Suprapubic skin (tissue), 4 donors: ENCODE data around the gene RXRA. TPM values are rescaled to one million over a fixed set of nuclear protein-coding genes. Genes with fewer than 3 reads are reported as not detected.

Experiments
- DNase-seq, 2 donors: peaks; one replicate each; pipeline ENCODE4 v3.0.0-alpha.2; 2019; ENCODE audit warnings: low spot score in 2 of 2
- H3K27ac ChIP-seq: fragments of 200-600 bp; sonication (generic); one replicate; pipeline ENCODE4 v1.5.1; 2019
- H3K27me3 ChIP-seq: fragments of 200-600 bp; sonication (generic); one replicate; pipeline ENCODE4 v1.5.1; 2019
- H3K36me3 ChIP-seq: fragments of 200-600 bp; sonication (generic); one replicate; pipeline ENCODE4 v1.5.1; 2019
- H3K4me1 ChIP-seq: fragments of 200-600 bp; sonication (generic); one replicate; pipeline ENCODE4 v1.5.1; 2019
- H3K4me3 ChIP-seq: fragments of 200-600 bp; sonication (generic); one replicate; pipeline ENCODE4 v1.5.1; 2019; ENCODE audit warnings: mild to moderate bottlenecking
- H3K9me3 ChIP-seq: fragments of 200-600 bp; sonication (generic); one replicate; pipeline ENCODE4 v1.5.1; 2019
- CTCF ChIP-seq, 2 donors: fragments of 200-600 bp in 1 of 2; fragments of 450-650 bp in 1 of 2; sonication (generic) in 1 of 2; IDR thresholded peaks; one replicate each; pipeline ENCODE4 v1.5.1; 2016 to 2019; ENCODE audit warnings: antibody characterized with exemption in 2 of 2, mild to moderate bottlenecking in 1 of 2, moderate library complexity in 1 of 2
- EP300 ChIP-seq: sonication (generic); formaldehyde crosslinking; IDR thresholded peaks from one replicate; pipeline ENCODE4 v1.6.1; 2017; ENCODE audit warnings: antibody characterized with exemption
- POLR2A ChIP-seq, 2 donors: fragments of 450-650 bp; IDR thresholded peaks; one replicate each; pipeline ENCODE4 v1.6.1; 2017; ENCODE audit warnings: antibody characterized with exemption in 2 of 2, mild to moderate bottlenecking in 2 of 2, moderate library complexity in 2 of 2
- POLR2AphosphoS5 ChIP-seq, 3 donors: sonication (generic); formaldehyde crosslinking; IDR thresholded peaks; one replicate each; pipeline ENCODE4 v1.6.1; 2017; ENCODE audit warnings: antibody characterized with exemption in 3 of 3
- WGBS: methylation state at CpG from one replicate; pipeline ENCODE4 v1.1.5; 2018; 5-methylcytosine and 5-hydroxymethylcytosine counted together
- total RNA-seq, 4 donors: library from RNA; depleted of rRNA; stranded (reverse); fragments of >200 nt; gene quantifications; one replicate each; pipeline ENCODE4 v1.1.0, GENCODE V29; 2016

The RXRA gene
- total RNA-seq, 4 donors from 2014 or later, result 165 to 240 (median 185) TPM

DNA sequence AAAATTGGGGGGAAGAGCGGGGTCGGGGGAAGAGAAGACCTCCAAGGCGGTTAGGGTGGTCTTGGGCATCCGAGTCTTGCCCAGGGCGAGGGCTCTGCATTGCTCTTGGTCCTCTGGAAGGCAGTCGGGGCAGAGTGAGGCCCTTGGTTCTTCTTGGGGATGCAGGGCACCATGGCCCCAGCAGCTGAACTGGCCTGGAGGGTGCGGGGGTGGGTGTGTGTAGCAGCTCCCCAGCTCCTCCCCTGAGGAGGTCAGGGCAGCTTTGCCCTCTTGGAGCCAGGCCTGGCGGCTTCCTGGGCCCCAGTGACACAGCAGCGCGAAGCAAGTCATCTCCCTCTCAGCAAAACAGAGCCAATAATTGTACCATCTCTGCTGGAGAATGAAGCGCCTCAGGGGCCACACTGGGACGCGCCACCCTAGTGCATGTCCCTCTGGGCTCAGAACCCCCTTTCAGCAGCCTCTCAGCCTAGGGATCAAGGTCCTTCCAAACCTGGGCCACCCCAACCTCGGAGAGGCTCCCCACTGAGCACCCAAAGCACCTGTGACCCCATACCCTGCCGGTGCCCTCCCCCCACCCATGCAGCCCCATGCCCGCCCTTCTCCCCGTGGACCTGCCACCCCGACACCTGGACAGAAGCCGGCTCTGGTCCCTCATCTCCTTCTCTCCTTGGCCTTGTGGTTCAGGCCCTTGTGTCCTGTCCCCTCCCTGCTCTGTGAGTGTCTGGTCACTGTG is 10.4 kb upstream of the RXRA start:
- WGBS, result no CpG with 5 or more reads among the region's 19 CpGs
- DNase-seq, result peak in 1 of 2 donors; percentile 55
- no peak overlapping the region for H3K27ac ChIP-seq
- H3K27me3 ChIP-seq, result no peaks in the 10 kb centered on the region
- no peaks in the 10 kb centered on the region for H3K36me3 ChIP-seq
- TF ChIP-seq EP300 (no peak), POLR2AphosphoS5 (IDR thresholded peaks at IDR 0.05) (no peak), POLR2A (IDR thresholded peaks at IDR 0.05) (no peak)
- H3K4me3 ChIP-seq, result no peak overlapping the region
- no peaks in the 10 kb centered on the region for H3K9me3 ChIP-seq
- H3K4me1 ChIP-seq, result peaks cover 10% of the 10 kb centered on the region

- Histone ChIP-seq H3K4me3 (no peak overlapping the region), H3K9me3 (no peaks in the 10 kb centered on the region), H3K4me1 (peaks cover 10% of the 10 kb centered on the region), H3K27me3 (no peaks in the 10 kb centered on the region), H3K27ac (no peak overlapping the region), H3K36me3 (no peaks in the 10 kb centered on the region)
- 39% methylated on average over 12 of the region's 16 CpGs for WGBS
- DNase-seq, result peak in 1 of 2 donors; percentile 50
- no peak for TF ChIP-seq POLR2A (IDR thresholded peaks at IDR 0.05)
- TF ChIP-seq CTCF (IDR thresholded peaks at IDR 0.05), result no peak
- TF ChIP-seq EP300, result no peak
- no peak for TF ChIP-seq POLR2AphosphoS5 (IDR thresholded peaks at IDR 0.05)
Measured at GRCh38 chr9:134316449-134317160, 9.7 kb upstream of the RXRA start.

DNA sequence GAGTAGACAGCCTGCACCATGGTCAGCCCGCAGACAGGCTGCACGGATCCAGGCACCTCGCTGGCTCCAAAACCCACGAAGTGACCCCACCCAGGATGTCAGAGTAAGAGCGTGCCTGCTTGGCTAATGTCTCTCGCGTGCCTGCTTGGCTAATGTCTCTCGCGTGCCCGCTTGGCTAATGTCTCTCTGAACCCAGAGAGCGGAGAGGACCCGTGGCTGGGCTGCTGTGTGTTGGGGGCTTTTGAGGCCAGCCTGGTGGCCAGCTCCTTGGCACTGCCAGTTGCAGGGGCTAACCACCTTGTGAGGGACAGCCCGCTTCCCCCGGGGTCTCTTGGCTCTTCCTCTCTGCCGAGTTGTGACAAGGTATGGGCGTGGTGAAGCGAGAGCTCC is 8.9 kb upstream of the RXRA start:
- H3K27me3 ChIP-seq, result no peaks in the 10 kb centered on the region
- no peaks in the 10 kb centered on the region for H3K9me3 ChIP-seq
- H3K27ac ChIP-seq, result no peak overlapping the region
- TF ChIP-seq EP300 (no peak), CTCF (IDR thresholded peaks at IDR 0.05) (no peak)
- WGBS, result 27% methylated on average over 12 of the region's 17 CpGs
- H3K4me1 ChIP-seq, result peaks cover 10% of the 10 kb centered on the region
- H3K4me3 ChIP-seq, result no peak overlapping the region
- peak in 1 of 2 donors; percentile 62 for DNase-seq
- no peaks in the 10 kb centered on the region for H3K36me3 ChIP-seq

DNA sequence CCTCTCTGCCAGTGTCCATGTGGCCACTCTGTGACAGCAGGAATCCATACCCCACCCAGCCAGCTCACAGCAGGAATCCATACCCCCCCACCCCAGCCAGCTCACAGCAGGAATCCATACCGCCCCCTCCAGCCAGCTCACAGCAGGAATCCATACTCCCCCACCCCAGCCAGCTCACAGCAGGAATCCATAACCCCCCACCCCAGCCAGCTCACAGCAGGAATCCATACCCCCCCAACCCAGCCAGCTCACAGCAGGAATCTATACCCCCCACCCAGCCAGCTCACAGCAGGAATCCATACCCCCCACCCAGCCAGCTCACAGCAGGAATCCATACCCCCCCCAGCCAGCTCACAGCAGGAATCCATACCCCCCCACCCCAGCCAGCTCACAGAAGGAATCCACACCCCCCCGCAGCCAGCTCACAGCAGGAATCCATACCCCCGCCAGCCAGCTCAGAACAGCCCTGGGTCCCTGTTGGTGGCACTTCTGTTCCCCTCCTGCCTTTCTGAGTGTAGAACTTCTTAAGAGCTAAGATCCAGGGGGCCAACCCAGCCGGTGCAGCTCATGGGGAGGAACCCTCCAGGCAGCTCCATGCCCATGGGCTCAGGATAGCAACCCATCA is 8.4 kb upstream of the RXRA start:
- TF ChIP-seq CTCF (IDR thresholded peaks at IDR 0.05), result no peak
- no peak for TF ChIP-seq POLR2A (IDR thresholded peaks at IDR 0.05)
- TF ChIP-seq EP300, result no peak
- TF ChIP-seq POLR2AphosphoS5 (IDR thresholded peaks at IDR 0.05), result no peak
- Histone ChIP-seq H3K4me1 (peaks cover 10% of the 10 kb centered on the region), H3K36me3 (no peaks in the 10 kb centered on the region), H3K27me3 (no peaks in the 10 kb centered on the region), H3K27ac (no peak overlapping the region), H3K9me3 (no peaks in the 10 kb centered on the region), H3K4me3 (no peak overlapping the region)
- no CpG with 5 or more reads among the region's 4 CpGs for WGBS
- peak in 1 of 2 donors; percentile 51 for DNase-seq

- H3K27me3 ChIP-seq, result no peaks in the 10 kb centered on the region
- H3K27ac ChIP-seq, result no peak overlapping the region
- no peak for TF ChIP-seq POLR2A (IDR thresholded peaks at IDR 0.05)
- TF ChIP-seq POLR2AphosphoS5 (IDR thresholded peaks at IDR 0.05), result no peak
- TF ChIP-seq CTCF (IDR thresholded peaks at IDR 0.05), result no peak
- no peak for TF ChIP-seq EP300
- H3K9me3 ChIP-seq, result no peaks in the 10 kb centered on the region
- H3K4me1 ChIP-seq, result peaks cover 10% of the 10 kb centered on the region
- H3K4me3 ChIP-seq, result no peak overlapping the region
- peak in 1 of 2 donors; percentile 56 for DNase-seq
- no peaks in the 10 kb centered on the region for H3K36me3 ChIP-seq
- WGBS, result 84% methylated on average over 9 of the region's 11 CpGs
Measured at GRCh38 chr9:134318481-134318891, 7.8 kb upstream of the RXRA start.
